22Rv1 (cell line): ENCODE results near the gene FRMPD2.

ENCODE experiments used
- CTCF ChIP-seq: fragments of 450-650 bp; IDR thresholded peaks from 2 replicates; pipeline ENCODE4 v1.5.1; 2017; ENCODE audit warnings: mild to moderate bottlenecking
- ZFX ChIP-seq: fragments of 450-650 bp; IDR thresholded peaks from 2 replicates; pipeline ENCODE4 v1.6.1; 2017; ENCODE audit warnings: antibody characterized with exemption, borderline replicate concordance

DNA sequence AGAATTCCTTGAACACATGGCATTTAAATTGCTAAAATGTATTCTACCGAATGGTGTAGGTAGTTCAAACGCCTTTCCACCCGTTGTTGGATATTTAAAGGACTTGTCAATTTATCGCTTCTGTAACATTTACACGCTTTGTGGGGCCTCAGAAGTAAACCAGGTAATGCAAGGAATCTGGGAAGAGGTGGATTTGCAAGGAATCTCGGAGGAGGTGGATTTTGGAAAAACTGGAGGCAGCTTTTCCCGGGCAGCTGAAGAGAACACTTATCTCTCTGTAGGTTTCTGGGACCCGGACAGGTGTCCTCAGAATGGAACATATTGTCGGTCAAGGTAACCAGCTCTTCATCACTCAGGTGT, 31.4 kb upstream of the FRMPD2 start:
- no peak for TF ChIP-seq ZFX
- no peak for TF ChIP-seq CTCF
